GM20431 (cell line): ENCODE data around the gene PIP5K1B.

ENCODE experiments used
- in situ Hi-C: fragments of 300-500 bp; cut with MseI, MboI; formaldehyde crosslinking; loops from one replicate; pipeline ENCODE4 v1.15.0; 2020; ENCODE audit warnings: low sequenced_read_pairs; ENCODE audit not compliant: unreplicated experiment

Gene PIP5K1B

GRCh38 chr9:68836788-68837187 lies 131.7 kb downstream of the PIP5K1B start:
- in situ Hi-C loops, result no loop called here

- in situ Hi-C loops, result no loop called here
These were observed 133.2 kb downstream of the PIP5K1B start for GRCh38 chr9:68838245-68838644.

- in situ Hi-C loops, result no loop called here
These were observed 136.4 kb downstream of the PIP5K1B start for GRCh38 chr9:68841276-68842052.

- in situ Hi-C loops, result no loop called here
These were observed 137.5 kb downstream of the PIP5K1B start for GRCh38 chr9:68842568-68842967.

- in situ Hi-C loops, result no loop called here
These were observed 138.2 kb downstream of the PIP5K1B start for GRCh38 chr9:68843239-68843638.

GRCh38 chr9:68844157-68844556 lies 139.1 kb downstream of the PIP5K1B start:
- in situ Hi-C loops, result no loop called here

- in situ Hi-C loops, result no loop called here
These were observed 139.9 kb downstream of the PIP5K1B start for GRCh38 chr9:68844631-68845612.

- in situ Hi-C loops, result no loop called here
These were observed 142.7 kb downstream of the PIP5K1B start for GRCh38 chr9:68847765-68848164.

GRCh38 chr9:68851657-68852056 lies 146.6 kb downstream of the PIP5K1B start:
- in situ Hi-C loops, result no loop called here

- in situ Hi-C loops, result no loop called here
These were observed 147.9 kb downstream of the PIP5K1B start for GRCh38 chr9:68852941-68853340.

- in situ Hi-C loops, result no loop called here
These were observed 154.3 kb downstream of the PIP5K1B start for GRCh38 chr9:68859347-68859746.

GRCh38 chr9:68860419-68860818 lies 155.4 kb downstream of the PIP5K1B start:
- in situ Hi-C loops, result no loop called here

GRCh38 chr9:68861436-68861835 lies 156.4 kb downstream of the PIP5K1B start:
- in situ Hi-C loops, result no loop called here

GRCh38 chr9:68867066-68867465 lies 162.0 kb downstream of the PIP5K1B start:
- in situ Hi-C loops, result no loop called here

- in situ Hi-C loops, result no loop called here
These were observed 164.0 kb downstream of the PIP5K1B start for GRCh38 chr9:68869022-68869421.

GRCh38 chr9:68870086-68870485 lies 165.0 kb downstream of the PIP5K1B start:
- in situ Hi-C loops, result no loop called here

GRCh38 chr9:68871236-68871635 lies 166.2 kb downstream of the PIP5K1B start:
- in situ Hi-C loops, result no loop called here

- in situ Hi-C loops, result no loop called here
These were observed 167.0 kb downstream of the PIP5K1B start for GRCh38 chr9:68872026-68872501.

- in situ Hi-C loops, result no loop called here
These were observed 168.1 kb downstream of the PIP5K1B start for GRCh38 chr9:68873179-68873578.

- in situ Hi-C loops, result no loop called here
These were observed 171.2 kb downstream of the PIP5K1B start for GRCh38 chr9:68876273-68876672.

GRCh38 chr9:68876681-68877080 lies 171.6 kb downstream of the PIP5K1B start:
- in situ Hi-C loops, result no loop called here
